Astrocyte of the cerebellum (primary cell): ENCODE data around the gene RNASE13.
A peak's percentile ranks its signal among the peaks of the same experiment; 100 is the strongest.

ENCODE experiments used
- DNase-seq: peaks from one replicate; pipeline ENCODE4 v3.0.0-alpha.2; 2011; ENCODE audit warnings: low read depth
- H3K4me3 ChIP-seq: 2 replicates; pipeline ENCODE4 v1.5.1; 2011; ENCODE audit warnings: mild to moderate bottlenecking, low read depth, low read length, moderate library complexity
- CTCF ChIP-seq: IDR thresholded peaks from 2 replicates; pipeline ENCODE4 v1.5.1; 2012; ENCODE audit warnings: low read length, low read depth, moderate library complexity, mild to moderate bottlenecking; ENCODE audit errors: missing control alignments
- in situ Hi-C: cut with HindIII; loops from 2 replicates; pipeline ENCODE4 v1.10.0; 2017; ENCODE audit warnings: low sequenced_read_pairs

Gene RNASE13

GRCh38 chr14:21071225-21072030 is 36.8 kb upstream of the RNASE13 start:
- DNase-seq: peak; percentile 83
- in situ Hi-C loops: no loop called here
- TF ChIP-seq CTCF: no peak
- H3K4me3 ChIP-seq: peak overlapping the region; percentile 90

DNA sequence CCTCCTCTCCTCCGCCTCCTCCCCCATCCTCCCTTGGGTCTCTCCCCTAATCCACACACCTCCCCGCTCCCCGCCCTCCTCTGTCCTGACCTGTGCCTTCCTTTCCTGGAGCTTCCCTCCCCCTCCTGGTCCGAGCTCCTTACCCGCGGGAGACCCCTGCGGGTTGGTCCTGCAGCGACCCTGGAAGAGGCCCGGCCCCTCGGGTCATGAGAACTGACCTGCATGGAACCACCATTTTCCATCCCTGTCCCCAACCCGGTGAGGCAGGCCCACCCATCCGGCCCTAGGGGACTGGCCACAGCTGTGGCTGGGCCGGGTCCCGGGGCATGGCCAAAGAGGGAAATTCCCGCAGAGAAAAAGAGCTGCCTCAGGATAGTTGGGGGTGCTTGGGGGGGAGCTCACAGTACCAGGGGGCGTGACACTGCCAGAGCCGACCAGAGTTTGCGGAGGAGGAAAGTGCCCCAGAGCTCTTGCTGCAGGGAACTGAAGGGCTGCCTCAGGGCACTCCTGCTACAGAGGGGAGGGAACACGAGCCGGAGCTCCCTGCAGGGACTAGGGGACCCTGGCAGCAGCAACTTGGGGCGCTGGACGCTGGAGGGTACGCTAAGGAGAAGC is 36.1 kb upstream of the RNASE13 start:
- no peak for DNase-seq
- peak overlapping the region; percentile 90 for H3K4me3 ChIP-seq
- in situ Hi-C loops: no loop called here
- no peak for TF ChIP-seq CTCF

- DNase-seq: no peak
- in situ Hi-C loops: no loop called here
These were observed 35.5 kb upstream of the RNASE13 start, which contains the start of gene ARHGEF40 for GRCh38 chr14:21070083-21070609. Gene ARHGEF40, plus strand, starts transcription at chr14:21070304. Its CDS starts 93 bp downstream, at chr14:21070397.

DNA sequence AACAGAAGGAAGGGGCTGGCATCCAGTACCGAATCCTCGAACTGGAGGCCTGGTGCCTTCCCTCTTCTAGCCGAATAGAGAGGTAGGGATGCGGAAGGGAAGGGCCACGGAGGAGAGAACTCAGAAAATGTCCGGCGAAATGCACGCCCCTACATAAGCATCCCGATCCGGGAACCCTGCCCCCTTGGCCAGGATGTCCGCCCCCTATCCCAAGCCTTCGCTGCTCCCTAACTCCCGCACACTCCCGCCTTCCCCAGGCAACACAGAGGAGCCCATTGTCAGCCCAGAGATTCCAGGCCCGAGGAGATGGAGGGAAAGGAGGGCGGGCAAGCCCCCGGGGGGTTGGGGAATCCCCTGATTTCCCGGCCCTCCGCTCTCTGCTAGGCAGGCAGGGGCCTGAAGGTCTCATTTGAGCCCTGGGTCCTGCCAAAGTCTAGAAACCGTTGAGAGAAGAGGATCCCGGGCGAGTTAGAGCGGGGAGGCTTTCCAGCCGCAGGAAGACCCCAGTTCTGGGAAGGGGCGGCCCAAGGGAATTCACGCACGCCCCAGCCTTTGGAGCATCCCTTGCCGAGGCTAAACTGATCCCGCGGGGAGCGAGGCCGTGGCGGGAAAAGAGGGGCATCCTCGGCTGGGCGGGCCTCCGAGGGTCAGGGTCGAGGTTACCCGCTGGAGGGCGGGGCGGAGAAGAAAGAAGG is 34.9 kb upstream of the RNASE13 start:
- no peak for DNase-seq
- peak overlapping the region; percentile 90 for H3K4me3 ChIP-seq
- in situ Hi-C loops: no loop called here
- TF ChIP-seq CTCF: no peak

More at GRCh38 chr14:21070083-21070609, 35.5 kb upstream of the RNASE13 start, which contains the start of gene ARHGEF40:
- H3K4me3 ChIP-seq: peak within 1 kb of the TSS; percentile 90
- no peak for TF ChIP-seq CTCF

GRCh38 chr14:21068521-21069387 is 34.1 kb upstream of the RNASE13 start:
- in situ Hi-C loops: no loop called here
- H3K4me3 ChIP-seq: peak overlapping the region; percentile 90
- no peak for DNase-seq
- peak; percentile 62 for TF ChIP-seq CTCF
